IMR-90 (cell line): ENCODE results near the gene RIMBP3C. TPM values are rescaled to one million over a fixed set of nuclear protein-coding genes. Genes with fewer than 3 reads are reported as not detected.

Source experiments
- ATAC-seq: fragments of 200-7000 bp; cut with Tn5 transposase; 2 replicates; pipeline ENCODE4 v1.9.1; 2020; ENCODE audit warnings: low read depth, mild to moderate bottlenecking, moderate library complexity
- BruUV-seq: library from RNA; stranded (reverse); fragments of 400-500 nt; replicated peaks from 2 replicates; lab custom pipeline; 2021; lab: Mats Ljungman, UMichigan
- CTCF ChIA-PET: fragments of 300-600 bp; formaldehyde crosslinking; extraction: SDS; loops from one replicate; lab custom pipeline; 2021; ENCODE audit warnings: antibody characterized with exemption; lab: Yijun Ruan, JAX
- POLR2A ChIA-PET: fragments of 300-600 bp; sonication (Branson Sonifier 250); formaldehyde crosslinking; loops from one replicate; lab custom pipeline; 2022; ENCODE audit warnings: antibody characterized with exemption; ENCODE audit not compliant: unreplicated experiment; lab: Charles Lee
- DNase-seq: peaks from one replicate; pipeline ENCODE4 v3.0.0; 2013
- H2AFZ ChIP-seq: replicated peaks from 2 replicates; pipeline ENCODE3; 2013; ENCODE audit warnings: low read length, mild to moderate bottlenecking; ENCODE audit not compliant: poor library complexity
- H2AK5ac ChIP-seq: 2 replicates; pipeline ENCODE4 v1.6.1; 2013; ENCODE audit warnings: low read depth, low read length, inconsistent platforms
- H2AK9ac ChIP-seq: replicated peaks from 2 replicates; pipeline ENCODE3; 2013; ENCODE audit warnings: mild to moderate bottlenecking, low read depth, low read length, moderate library complexity; ENCODE audit not compliant: poor library complexity
- H2BK120ac ChIP-seq: 2 replicates; pipeline ENCODE4 v1.6.1; 2013; ENCODE audit warnings: low read depth, low read length, inconsistent platforms
- H2BK15ac ChIP-seq: 3 replicates; pipeline ENCODE4 v1.6.1; 2013; ENCODE audit warnings: low read depth, low read length, inconsistent platforms
- H2BK20ac ChIP-seq: 2 replicates; pipeline ENCODE4 v1.6.1; 2013; ENCODE audit warnings: low read depth, mild to moderate bottlenecking, inconsistent platforms, low read length, moderate library complexity
- H2BK5ac ChIP-seq: 2 replicates; pipeline ENCODE4 v1.6.1; 2013; ENCODE audit warnings: mild to moderate bottlenecking, low read depth, low read length, inconsistent platforms; ENCODE audit not compliant: poor library complexity, severe bottlenecking
- H3K14ac ChIP-seq: replicated peaks from 2 replicates; pipeline ENCODE4 v1.6.1; 2013; ENCODE audit warnings: low read depth, low read length, inconsistent platforms
- H3K18ac ChIP-seq: 2 replicates; pipeline ENCODE4 v1.6.1; 2013; ENCODE audit warnings: low read depth, low read length, control low read depth
- H3K23ac ChIP-seq: 2 replicates; pipeline ENCODE4 v1.6.1; 2013; ENCODE audit warnings: low read depth, low read length, inconsistent platforms
- H3K27ac ChIP-seq: 2 replicates; pipeline ENCODE4 v1.5.1; 2013; ENCODE audit warnings: mild to moderate bottlenecking, control low read depth, low read length; ENCODE audit not compliant: insufficient read depth
- H3K27me3 ChIP-seq: 2 replicates; pipeline ENCODE4 v1.6.1; 2013; ENCODE audit warnings: low read length; ENCODE audit not compliant: control insufficient read depth, insufficient read depth
- H3K36me3 ChIP-seq: 2 replicates; pipeline ENCODE4 v1.6.1; 2013; ENCODE audit warnings: low read length, mixed read lengths; ENCODE audit not compliant: control insufficient read depth, insufficient read depth
- H3K4ac ChIP-seq: 2 replicates; pipeline ENCODE4 v1.6.1; 2013; ENCODE audit warnings: low read depth, low read length, inconsistent platforms
- H3K4me1 ChIP-seq: 2 replicates; pipeline ENCODE4 v1.6.1; 2013; ENCODE audit warnings: low read length, mixed read lengths; ENCODE audit not compliant: control insufficient read depth, insufficient read depth
- H3K4me2 ChIP-seq: 2 replicates; pipeline ENCODE4 v1.6.1; 2013; ENCODE audit warnings: low read depth, mild to moderate bottlenecking, control low read depth, low read length, moderate library complexity
- H3K4me3 ChIP-seq: 2 replicates; pipeline ENCODE4 v1.5.1; 2013; ENCODE audit warnings: low read depth, mild to moderate bottlenecking, control low read depth, low read length, moderate library complexity; ENCODE audit not compliant: insufficient read depth
- H3K56ac ChIP-seq: 2 replicates; pipeline ENCODE4 v1.6.1; 2013; ENCODE audit warnings: low read length, inconsistent platforms; ENCODE audit not compliant: insufficient read depth; ENCODE audit errors: extremely low read depth
- H3K79me1 ChIP-seq, 2 experiments: 2 replicates each; pipeline ENCODE4 v1.6.1; 2013; ENCODE audit warnings: low read length in 2 of 2, inconsistent platforms in 1 of 2, low read depth in 1 of 2
- H3K9ac ChIP-seq: 2 replicates; pipeline ENCODE4 v1.6.1; 2013; ENCODE audit warnings: low read depth, low read length, control low read depth
- H3K9me1 ChIP-seq: 2 replicates; pipeline ENCODE4 v1.6.1; 2013; ENCODE audit warnings: low read length, inconsistent platforms; ENCODE audit not compliant: insufficient read depth
- H3K9me3 ChIP-seq: 2 replicates; pipeline ENCODE4 v1.6.1; 2013; ENCODE audit warnings: low read length; ENCODE audit not compliant: control insufficient read depth, insufficient read depth
- H4K20me1 ChIP-seq: 2 replicates; pipeline ENCODE4 v1.6.1; 2013; ENCODE audit warnings: low read length, inconsistent platforms; ENCODE audit not compliant: insufficient read depth
- H4K5ac ChIP-seq: 2 replicates; pipeline ENCODE4 v1.6.1; 2013; ENCODE audit warnings: mild to moderate bottlenecking, low read depth, low read length, control low read depth
- H4K8ac ChIP-seq, 2 experiments: 2 replicates each; pipeline ENCODE4 v1.6.1; 2013; ENCODE audit warnings: low read depth in 2 of 2, low read length in 2 of 2, control low read depth in 1 of 2, inconsistent platforms in 1 of 2
- H4K91ac ChIP-seq: 2 replicates; pipeline ENCODE4 v1.6.1; 2013; ENCODE audit warnings: low read depth, low read length, inconsistent platforms; ENCODE audit not compliant: insufficient read depth
- BHLHE40 ChIP-seq: fragments of 150-350 bp; IDR thresholded peaks from 2 replicates; pipeline ENCODE4 v1.6.1; 2016; ENCODE audit warnings: mild to moderate bottlenecking, low read depth, low read length
- CHD1 ChIP-seq: IDR thresholded peaks from 2 replicates; pipeline ENCODE4 v1.6.1; 2012; ENCODE audit warnings: low read depth, low read length, improper control_type of control experiment
- ELK1 ChIP-seq: fragments of 150-350 bp; IDR thresholded peaks from 2 replicates; pipeline ENCODE4 v1.6.1; 2016; ENCODE audit warnings: low read depth, mild to moderate bottlenecking, low read length, moderate library complexity, borderline replicate concordance
- FOS ChIP-seq: fragments of 150-350 bp; IDR thresholded peaks from 2 replicates; pipeline ENCODE4 v1.6.1; 2016; ENCODE audit warnings: low read depth, low read length
- MAFK ChIP-seq: IDR thresholded peaks from 2 replicates; pipeline ENCODE4 v1.6.1; 2012; ENCODE audit warnings: low read depth, low read length, improper control_type of control experiment
- MAZ ChIP-seq: IDR thresholded peaks from 2 replicates; pipeline ENCODE4 v1.6.1; 2012; ENCODE audit warnings: low read depth, mild to moderate bottlenecking, low read length, improper control_type of control experiment, moderate library complexity, borderline replicate concordance
- MXI1 ChIP-seq: IDR thresholded peaks from 2 replicates; pipeline ENCODE4 v1.6.1; 2012; ENCODE audit warnings: low read depth, mild to moderate bottlenecking, low read length, moderate library complexity, borderline replicate concordance
- NFE2L2 ChIP-seq: fragments of 150-350 bp; IDR thresholded peaks from 2 replicates; pipeline ENCODE4 v1.6.1; 2016; ENCODE audit warnings: low read depth, mild to moderate bottlenecking, low read length
- POLR2A ChIP-seq: IDR thresholded peaks from 2 replicates; pipeline ENCODE4 v1.6.1; 2012; ENCODE audit warnings: mild to moderate bottlenecking, low read depth, low read length
- RAD21 ChIP-seq: IDR thresholded peaks from 2 replicates; pipeline ENCODE4 v1.6.1; 2012; ENCODE audit warnings: low read length, improper control_type of control experiment
- RCOR1 ChIP-seq: IDR thresholded peaks from 2 replicates; pipeline ENCODE4 v1.6.1; 2012; ENCODE audit warnings: mild to moderate bottlenecking, low read length, improper control_type of control experiment; ENCODE audit not compliant: insufficient replicate concordance
- RFX5 ChIP-seq: IDR thresholded peaks from 2 replicates; pipeline ENCODE4 v1.8.0; 2012; ENCODE audit warnings: low read depth, mild to moderate bottlenecking, low read length, moderate library complexity
- WGBS, 2 experiments: methylation state at CpG; one replicate each; pipeline versions ENCODE4 v1.1.5 to v1.1.7; 2013; ENCODE audit warnings: missing lambda C conversion rate in 2 of 2; ENCODE audit not compliant: insufficient read length in 1 of 2; ENCODE audit errors: extremely low coverage in 2 of 2; 5-methylcytosine and 5-hydroxymethylcytosine counted together
- dilution Hi-C: fragments of 300-500 bp; cut with HindIII; formaldehyde crosslinking; loops from one replicate; pipeline ENCODE4 v1.14.3; 2018; ENCODE audit warnings: low sequenced_read_pairs; ENCODE audit not compliant: unreplicated experiment
- in situ Hi-C: fragments of 300-500 bp; cut with MboI; formaldehyde crosslinking; loops from 3 replicates; pipeline ENCODE4 v1.14.3; 2019; ENCODE audit warnings: low sequenced_read_pairs, inconsistent platforms, mixed read lengths
- intact Hi-C: fragments of 100-400 bp; cut with micrococcal nuclease; formaldehyde crosslinking; loops from 2 replicates; pipeline ENCODE4 v1.10.0; 2022
- polyA plus RNA-seq, 3 experiments: library from polyadenylated mRNA; depleted of rRNA; stranded (reverse); fragments of >200 nt; gene quantifications; 2 replicates each; pipeline ENCODE4 v1.2.3, GENCODE V29; 2012; ENCODE audit warnings: low replicate concordance in 1 of 3
- total RNA-seq: library from RNA; depleted of rRNA; stranded (reverse); fragments of >200 nt; gene quantifications from 2 replicates; pipeline ENCODE4 v1.2.3, GENCODE V29; 2012
- TF ChIP-seq, protein P1 (sequence below): conservative IDR thresholded peaks from 2 replicates; pipeline ENCODE4 v1.5.1; 2012; ENCODE audit warnings: mild to moderate bottlenecking, low read depth, low read length, improper control_type of control experiment
- TF ChIP-seq, protein P2 (sequence below): fragments of 150-350 bp; IDR thresholded peaks from 2 replicates; pipeline ENCODE4 v1.6.1; 2017; ENCODE audit warnings: mild to moderate bottlenecking, antibody characterized with exemption, low read length, low read depth

RIMBP3C gene
- total and polyA plus RNA-seq, 2 of the 4 experiments (the other 2 are of a cell fraction), result 0.05 to 0.36 TPM

DNA sequence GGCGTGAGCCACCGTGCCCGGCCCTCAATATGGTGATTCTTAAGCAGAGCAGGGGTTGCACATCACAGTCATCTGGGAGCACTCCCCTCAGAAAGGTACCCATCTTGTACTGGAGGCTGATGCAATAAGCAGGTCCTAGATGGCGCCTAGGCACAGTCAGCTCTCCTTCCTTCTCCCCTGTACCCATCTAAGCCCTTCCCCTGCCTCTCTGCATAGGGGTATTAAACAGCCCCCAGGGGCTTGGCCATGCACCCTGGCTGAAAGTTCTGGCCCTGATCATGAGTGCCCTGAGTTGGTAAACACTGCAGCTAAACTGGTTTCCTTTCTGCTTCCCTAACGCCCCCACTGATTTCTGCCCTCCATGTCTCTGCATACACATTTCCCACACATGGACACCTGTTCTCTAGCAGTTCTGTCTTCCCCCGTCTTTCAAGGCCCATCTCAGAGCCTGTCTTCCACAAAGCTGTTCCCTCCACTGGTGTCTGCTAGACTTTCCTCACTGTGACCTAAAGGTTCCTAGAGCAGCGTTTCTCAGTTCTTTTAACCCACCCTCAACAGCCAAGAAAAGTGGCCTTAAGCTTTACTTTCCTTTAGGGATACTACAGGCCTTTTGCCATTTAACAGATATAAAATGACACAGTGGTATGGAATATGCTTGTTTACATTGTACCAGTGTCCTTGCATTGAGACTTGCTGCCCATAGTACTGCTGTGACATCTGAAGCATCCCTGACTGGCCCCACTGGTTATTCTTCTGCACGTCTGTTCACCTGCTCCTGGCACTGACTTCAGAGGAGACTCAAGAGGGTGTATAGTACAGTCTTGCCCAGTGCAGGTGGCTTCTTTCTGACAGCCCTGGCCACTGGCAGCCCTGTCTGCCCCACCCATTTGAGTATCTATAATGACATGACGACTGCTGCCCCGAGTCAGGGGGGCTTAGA is 31.8 kb upstream of the RIMBP3C start:
- intact Hi-C loops, result no loop called here
- Histone ChIP-seq H2BK5ac (no peak overlapping the region), H3K4me1 (peaks cover 28% of the 10 kb centered on the region), H2AK5ac (no peak overlapping the region), H3K27me3 (no peaks in the 10 kb centered on the region), H3K36me3 (peaks cover 4% of the 10 kb centered on the region), H2BK15ac (no peak overlapping the region), H3K4me2 (no peak overlapping the region), H3K18ac (no peak overlapping the region), H2BK20ac (no peak overlapping the region), H3K9me1 (peaks cover 28% of the 10 kb centered on the region), H4K5ac (no peak overlapping the region), H4K20me1 (peaks cover 98% of the 10 kb centered on the region), H3K27ac (no peak overlapping the region), H4K91ac (no peak overlapping the region), H3K9me3 (no peaks in the 10 kb centered on the region), H2AK9ac (no peak overlapping the region), H3K4me3 (no peak overlapping the region), H4K8ac (no peak overlapping the region), H2BK120ac (no peak overlapping the region), H3K23ac (no peak overlapping the region), H3K4ac (no peak overlapping the region), H3K9ac (no peak overlapping the region), H3K14ac (no peak overlapping the region), H2AFZ (no peak overlapping the region), H3K56ac (no peak overlapping the region), H3K79me1 (peaks cover 4 to 57% of the 10 kb centered on the region in 2 experiments; a peak in 3 of 4 replicates)
- WGBS, 2 experiments, result 95% methylated on average over 6 of the region's 10 CpGs; no CpG with 5 or more reads in 1 of the 2 experiments
- ChIA-PET POLR2A (no interaction called here), CTCF (interaction anchor here (1.5 kb wide), 1 partner anchor 9 kb away, joined by 4 read pairs; no protein-coding TSS in a partner anchor)
- DNase-seq, result no peak
- dilution Hi-C loops, result no loop called here
- TF ChIP-seq MAZ (no peak), BHLHE40 (no peak), RFX5 (no peak), FOS (no peak), MXI1 (no peak), RAD21 (no peak), CHD1 (no peak), MAFK (no peak), NFE2L2 (no peak), RCOR1 (no peak), POLR2A (no peak), ELK1 (no peak)
- TF ChIP-seq, protein P1, sequence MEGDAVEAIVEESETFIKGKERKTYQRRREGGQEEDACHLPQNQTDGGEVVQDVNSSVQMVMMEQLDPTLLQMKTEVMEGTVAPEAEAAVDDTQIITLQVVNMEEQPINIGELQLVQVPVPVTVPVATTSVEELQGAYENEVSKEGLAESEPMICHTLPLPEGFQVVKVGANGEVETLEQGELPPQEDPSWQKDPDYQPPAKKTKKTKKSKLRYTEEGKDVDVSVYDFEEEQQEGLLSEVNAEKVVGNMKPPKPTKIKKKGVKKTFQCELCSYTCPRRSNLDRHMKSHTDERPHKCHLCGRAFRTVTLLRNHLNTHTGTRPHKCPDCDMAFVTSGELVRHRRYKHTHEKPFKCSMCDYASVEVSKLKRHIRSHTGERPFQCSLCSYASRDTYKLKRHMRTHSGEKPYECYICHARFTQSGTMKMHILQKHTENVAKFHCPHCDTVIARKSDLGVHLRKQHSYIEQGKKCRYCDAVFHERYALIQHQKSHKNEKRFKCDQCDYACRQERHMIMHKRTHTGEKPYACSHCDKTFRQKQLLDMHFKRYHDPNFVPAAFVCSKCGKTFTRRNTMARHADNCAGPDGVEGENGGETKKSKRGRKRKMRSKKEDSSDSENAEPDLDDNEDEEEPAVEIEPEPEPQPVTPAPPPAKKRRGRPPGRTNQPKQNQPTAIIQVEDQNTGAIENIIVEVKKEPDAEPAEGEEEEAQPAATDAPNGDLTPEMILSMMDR, result no peak
- TF ChIP-seq, protein P2, sequence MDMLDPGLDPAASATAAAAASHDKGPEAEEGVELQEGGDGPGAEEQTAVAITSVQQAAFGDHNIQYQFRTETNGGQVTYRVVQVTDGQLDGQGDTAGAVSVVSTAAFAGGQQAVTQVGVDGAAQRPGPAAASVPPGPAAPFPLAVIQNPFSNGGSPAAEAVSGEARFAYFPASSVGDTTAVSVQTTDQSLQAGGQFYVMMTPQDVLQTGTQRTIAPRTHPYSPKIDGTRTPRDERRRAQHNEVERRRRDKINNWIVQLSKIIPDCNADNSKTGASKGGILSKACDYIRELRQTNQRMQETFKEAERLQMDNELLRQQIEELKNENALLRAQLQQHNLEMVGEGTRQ, result no peak
- BruUV-seq, result no TSS peak
- no peak for ATAC-seq
- in situ Hi-C loops, result no loop called here
